ENCODE data around the gene TIMM44. TPM values are rescaled to one million over a fixed set of nuclear protein-coding genes. Genes with fewer than 3 reads are reported as not detected.

Gene TIMM44
- total RNA-seq, 1 experiment from 2014 or later = 72.8 TPM

DNA sequence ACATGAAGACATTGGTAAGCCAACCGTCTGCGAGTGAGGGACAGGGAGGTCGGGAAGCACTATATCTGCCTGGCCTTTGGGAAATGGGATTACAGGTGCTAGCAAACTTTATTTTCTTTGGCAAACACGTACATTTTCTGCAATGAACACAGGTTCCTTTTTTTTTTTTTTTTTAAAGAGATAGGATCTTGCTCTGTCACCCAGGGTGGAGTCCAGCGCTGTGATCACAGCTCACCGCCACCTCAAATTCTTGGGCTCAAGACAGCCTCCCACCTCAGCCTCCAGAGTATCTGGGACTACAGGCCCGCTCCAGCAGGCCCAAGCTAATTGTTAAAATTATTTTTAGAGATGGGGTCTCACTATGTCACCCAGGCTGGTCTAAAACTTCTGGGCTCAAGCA is 37.7 kb upstream of the TIMM44 start:
- Histone ChIP-seq H3K27ac (no peak overlapping the region), H3K4me3 (no peak overlapping the region), H3F3A (ENCODE audit: insufficient read depth, low read depth) (peaks cover 3% of the 10 kb centered on the region; the same call in 1 of the 2 replicates), H4K20me1 (ENCODE audit: insufficient read depth) (peaks cover 65% of the 10 kb centered on the region), H3K4me2 (no peak overlapping the region), H3K4me1 (replicated peaks; ENCODE audit: insufficient read depth) (peaks cover 3% of the 10 kb centered on the region), H3K27me3 (ENCODE audit: insufficient read depth, low read depth) (no peaks in the 10 kb centered on the region), H3K9me3 (ENCODE audit: insufficient read depth, low read depth) (no peaks in the 10 kb centered on the region), H2AFZ (no peak overlapping the region), H3K79me2 (ENCODE audit: low read depth) (peaks cover 41% of the 10 kb centered on the region), H3K9me2 (ENCODE audit: insufficient read depth) (no peaks in the 10 kb centered on the region), H3K36me3 (ENCODE audit: low read depth) (0 out of 2 replicates have a peak, but pooled peaks cover 5% of the 10 kb centered on the region)
- ChIA-PET CTCF (no interaction called here), POLR2A (ENCODE audit: unreplicated experiment) (no interaction called here)
- DNase-seq = no peak
- TF ChIP-seq, protein P1, sequence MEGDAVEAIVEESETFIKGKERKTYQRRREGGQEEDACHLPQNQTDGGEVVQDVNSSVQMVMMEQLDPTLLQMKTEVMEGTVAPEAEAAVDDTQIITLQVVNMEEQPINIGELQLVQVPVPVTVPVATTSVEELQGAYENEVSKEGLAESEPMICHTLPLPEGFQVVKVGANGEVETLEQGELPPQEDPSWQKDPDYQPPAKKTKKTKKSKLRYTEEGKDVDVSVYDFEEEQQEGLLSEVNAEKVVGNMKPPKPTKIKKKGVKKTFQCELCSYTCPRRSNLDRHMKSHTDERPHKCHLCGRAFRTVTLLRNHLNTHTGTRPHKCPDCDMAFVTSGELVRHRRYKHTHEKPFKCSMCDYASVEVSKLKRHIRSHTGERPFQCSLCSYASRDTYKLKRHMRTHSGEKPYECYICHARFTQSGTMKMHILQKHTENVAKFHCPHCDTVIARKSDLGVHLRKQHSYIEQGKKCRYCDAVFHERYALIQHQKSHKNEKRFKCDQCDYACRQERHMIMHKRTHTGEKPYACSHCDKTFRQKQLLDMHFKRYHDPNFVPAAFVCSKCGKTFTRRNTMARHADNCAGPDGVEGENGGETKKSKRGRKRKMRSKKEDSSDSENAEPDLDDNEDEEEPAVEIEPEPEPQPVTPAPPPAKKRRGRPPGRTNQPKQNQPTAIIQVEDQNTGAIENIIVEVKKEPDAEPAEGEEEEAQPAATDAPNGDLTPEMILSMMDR (conservative IDR thresholded peaks at IDR 0.05) = no peak
- no peak for TF ChIP-seq EZH2 (IDR thresholded peaks at IDR 0.05; ENCODE audit: low read depth)
- intact Hi-C loops (cut with micrococcal nuclease; ENCODE audit: unreplicated experiment) = no loop called here
- no TSS peak for BruUV-seq (replicated peaks)

DNA sequence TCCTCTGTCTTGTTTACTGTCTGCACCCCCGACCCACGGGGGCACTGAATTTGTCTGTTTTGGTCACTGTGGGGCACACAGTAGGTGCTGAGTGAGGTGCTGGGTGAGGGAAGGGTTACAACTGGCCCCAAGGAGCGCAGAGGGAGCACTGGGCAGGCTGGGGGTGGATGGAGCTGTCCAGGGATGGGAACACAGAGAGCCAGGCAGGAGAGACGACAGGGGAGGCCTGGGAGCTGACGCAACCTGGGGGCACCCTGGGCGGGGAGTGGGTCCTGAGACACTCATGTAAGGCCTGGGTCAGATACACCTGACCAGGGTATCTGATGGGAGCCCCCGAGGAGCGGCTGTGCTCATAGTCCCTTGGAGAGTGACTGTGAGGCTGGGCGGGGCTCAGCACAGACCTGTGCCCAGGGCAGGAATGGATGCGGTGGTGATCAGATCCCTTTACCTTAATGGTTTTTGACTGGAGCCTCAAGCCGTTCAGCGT is 37.2 kb upstream of the TIMM44 start:
- Histone ChIP-seq H4K20me1 (ENCODE audit: insufficient read depth) (peaks cover 59% of the 10 kb centered on the region), H3K79me2 (ENCODE audit: low read depth) (peaks cover 36% of the 10 kb centered on the region), H3K9me2 (ENCODE audit: insufficient read depth) (no peaks in the 10 kb centered on the region), H2AFZ (no peak overlapping the region), H3K27me3 (ENCODE audit: insufficient read depth, low read depth) (no peaks in the 10 kb centered on the region), H3K4me1 (replicated peaks; ENCODE audit: insufficient read depth) (no peaks in the 10 kb centered on the region), H3K4me2 (no peak overlapping the region), H3K27ac (no peak overlapping the region), H3K4me3 (no peak overlapping the region), H3K36me3 (ENCODE audit: low read depth) (0 out of 2 replicates have a peak, but pooled peaks cover 5% of the 10 kb centered on the region), H3K9me3 (ENCODE audit: insufficient read depth, low read depth) (no peaks in the 10 kb centered on the region), H3F3A (ENCODE audit: insufficient read depth, low read depth) (no peaks in the 10 kb centered on the region)
- ChIA-PET CTCF (no interaction called here), POLR2A (ENCODE audit: unreplicated experiment) (no interaction called here)
- TF ChIP-seq, protein P1 (conservative IDR thresholded peaks at IDR 0.05) = no peak
- no peak for TF ChIP-seq EZH2 (IDR thresholded peaks at IDR 0.05; ENCODE audit: low read depth)
- DNase-seq = no peak
- BruUV-seq (replicated peaks) = no TSS peak
- intact Hi-C loops (cut with micrococcal nuclease; ENCODE audit: unreplicated experiment) = no loop called here

DNA sequence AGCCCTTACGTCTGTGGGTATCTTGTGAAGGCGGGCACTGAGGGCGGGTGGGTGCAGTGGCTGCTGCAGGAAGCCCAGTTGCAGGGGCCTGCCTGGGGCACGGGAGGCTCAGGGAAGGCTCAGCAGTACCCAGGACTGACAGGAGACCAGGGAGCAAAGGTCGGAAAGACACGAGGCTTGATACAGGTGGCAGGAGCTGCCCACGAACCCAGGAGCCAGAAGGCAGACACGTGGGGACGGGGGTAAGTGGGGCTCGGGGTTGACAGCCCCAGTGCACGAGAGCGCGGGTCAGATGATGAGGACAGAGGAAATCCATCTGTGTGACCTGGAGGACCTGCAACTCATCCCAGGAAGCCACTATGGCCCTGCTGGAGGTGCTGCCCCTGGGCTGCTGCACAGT is 36.7 kb upstream of the TIMM44 start:
- Histone ChIP-seq H3K9me3 (ENCODE audit: insufficient read depth, low read depth) (no peaks in the 10 kb centered on the region), H3K36me3 (ENCODE audit: low read depth) (0 out of 2 replicates have a peak, but pooled peaks cover 5% of the 10 kb centered on the region), H3K27ac (no peak overlapping the region), H3F3A (ENCODE audit: insufficient read depth, low read depth) (no peaks in the 10 kb centered on the region), H2AFZ (no peak overlapping the region), H3K4me2 (no peak overlapping the region), H3K4me3 (no peak overlapping the region), H3K27me3 (ENCODE audit: insufficient read depth, low read depth) (no peaks in the 10 kb centered on the region), H4K20me1 (ENCODE audit: insufficient read depth) (peaks cover 56% of the 10 kb centered on the region), H3K9me2 (ENCODE audit: insufficient read depth) (no peaks in the 10 kb centered on the region), H3K79me2 (ENCODE audit: low read depth) (peaks cover 31% of the 10 kb centered on the region), H3K4me1 (replicated peaks; ENCODE audit: insufficient read depth) (no peaks in the 10 kb centered on the region)
- intact Hi-C loops (cut with micrococcal nuclease; ENCODE audit: unreplicated experiment) = no loop called here
- no peak for TF ChIP-seq EZH2 (IDR thresholded peaks at IDR 0.05; ENCODE audit: low read depth)
- TF ChIP-seq, protein P1 (conservative IDR thresholded peaks at IDR 0.05) = no peak
- DNase-seq = no peak
- no TSS peak for BruUV-seq (replicated peaks)
- CTCF ChIA-PET = no interaction called here
- POLR2A ChIA-PET (ENCODE audit: unreplicated experiment) = interaction anchor here (0.7 kb wide), 1 partner anchor 10 kb away, joined by 8 read pairs; no protein-coding TSS in a partner anchor
